ENCODE data around the gene SCML1.

- TF ChIP-seq CTCF (conservative IDR thresholded peaks at IDR 0.05; ENCODE audit: low read length) (no peak), EZH2phosphoT487 (IDR thresholded peaks at IDR 0.05; ENCODE audit: borderline replicate concordance) (no peak)
Measured at GRCh38 chrX:17725181-17725580, 12.1 kb upstream of the SCML1 start.
